Heart left ventricle (tissue), 16 donors: ENCODE data around the gene NSUN7. TPM values are rescaled to one million over a fixed set of nuclear protein-coding genes. Genes with fewer than 3 reads are reported as not detected.

ENCODE experiments used
- ATAC-seq, 4 donors: fragments of 200-7000 bp; cut with Tn5 transposase; one replicate each; pipeline ENCODE4 v1.9.1; 2020 to 2022; ENCODE audit warnings: moderate library complexity in 4 of 4, mild to moderate bottlenecking in 3 of 4, moderate number of reproducible peaks in 1 of 4
- DNase-seq, 5 donors: peaks; one replicate each; pipeline ENCODE4 v3.0.0-alpha.2; 2020
- H3K27ac ChIP-seq, 12 donors: fragments of 200-600 bp; sonication (generic) in 4 of 12; one replicate each; pipeline versions ENCODE4 v1.5.0 to v1.8.0; 2016 to 2022; ENCODE audit warnings: mild to moderate bottlenecking in 2 of 12
- H3K27me3 ChIP-seq, 9 donors: fragments of 200-600 bp; sonication (generic) in 2 of 9; one replicate each; pipeline versions ENCODE4 v1.5.1 to v1.8.0; 2016 to 2022; ENCODE audit warnings: mild to moderate bottlenecking in 3 of 9
- H3K36me3 ChIP-seq, 9 donors: fragments of 200-600 bp; sonication (generic) in 2 of 9; one replicate each; pipeline versions ENCODE4 v1.5.0 to v1.8.0; 2018 to 2022; ENCODE audit warnings: mild to moderate bottlenecking in 2 of 9
- H3K4me1 ChIP-seq, 12 donors: fragments of 200-600 bp; sonication (generic) in 4 of 12; one replicate each; pipeline versions ENCODE4 v1.5.0 to v1.8.0; 2016 to 2022; ENCODE audit warnings: mild to moderate bottlenecking in 3 of 12
- H3K4me3 ChIP-seq, 12 donors: fragments of 200-600 bp; sonication (generic) in 4 of 12; one replicate each; pipeline versions ENCODE4 v1.5.0 to v1.8.0; 2017 to 2022; ENCODE audit warnings: mild to moderate bottlenecking in 9 of 12, moderate library complexity in 4 of 12
- H3K9me3 ChIP-seq, 12 donors: fragments of 200-600 bp; sonication (generic) in 4 of 12; one replicate each; pipeline versions ENCODE4 v1.5.0 to v1.8.0; 2016 to 2022; ENCODE audit warnings: mild to moderate bottlenecking in 1 of 12
- POLR2A ChIP-seq, 2 donors: fragments of 450-650 bp; IDR thresholded peaks; one replicate each; pipeline ENCODE4 v1.6.1; 2017; ENCODE audit warnings: antibody characterized with exemption in 2 of 2, mild to moderate bottlenecking in 2 of 2, moderate library complexity in 2 of 2
- WGBS, 4 donors: extraction: QIAGEN DNeasy Blood & Tissue Kit in 2 of 4; methylation state at CpG; one replicate each; pipeline versions ENCODE4 v1.1.5 to v1.1.7; 2013 to 2018; 5-methylcytosine and 5-hydroxymethylcytosine counted together
- intact Hi-C, 10 donors: fragments of 100-400 bp; cut with DNase I; formaldehyde crosslinking; loops; one replicate each; pipeline versions ENCODE4 v1.11.1 to v1.14.2; 2022
- polyA plus RNA-seq, 2 donors: library from polyadenylated mRNA; stranded (reverse); fragments of 200-250 nt; gene quantifications; one replicate each; pipeline ENCODE4 v1.2.3, GENCODE V29; 2013
- total RNA-seq, 9 donors: library from RNA; depleted of rRNA in 2 of 9; stranded (reverse); fragments of >200 nt in 2 of 9; fragmentation: NEBNext Ultra II Directional in 3 of 9; extraction: Animal tissue kit (Norgen Biotek cat#: 25700) in 3 of 9; gene quantifications; one replicate each; pipeline versions ENCODE4 v1.1.0 to v1.2.4, GENCODE V29; 2016 to 2023
- TF ChIP-seq, protein P1 (sequence below), 12 donors: fragments of 200-600 bp; sonication (generic) in 4 of 12; IDR thresholded peaks; one replicate each; pipeline versions ENCODE4 v1.5.0 to v1.8.0; 2018 to 2022; ENCODE audit warnings: antibody characterized with exemption in 12 of 12, mild to moderate bottlenecking in 5 of 12
- donor health status: ischemic (EF 13 %, LVEDD 7.1; RV severe dilation, severe dysfunction).
- donor health status: healthy with polysubstance abuse.
- donor health status: DM: no; HTN: yes; CAD: no.
- donor health status: DM: no; HTN: no; CAD: no.
- donor health status: ischemic (EF 25% LVEDD 6.9; RV normal size, moderate dysfunction).
- donor health status: ischemic (EF 25% LVEDD 5.7; RV mildly dilated, moderate dysfunction).
- donor health status: healthy.
- donor health status: DM: yes; HTN: yes; CAD: no.
- donor health status: ischemic (EF 35%, LVEDD 5.7; RV mildly dilated, moderate dysfunction).
- donor health status: nonischemic (EF 11% LVEDD 7.7; RV severe dilation, severe dysfunction).
- donor health status: DM: yes; HTN: yes; CAD: no.
- donor health status: PGD.
- donor health status: ischemic (EF 29% LVEDD 5.4; RV normal size, mild dysfunction).
- donor health status: nonischemic (EF 23%, LVEDD 6.1; RV moderate dilation, normal function).

Gene NSUN7
- total and polyA plus RNA-seq, 11 donors: 0.04 to 1.4 (median 0.20) TPM; not detected in 3

DNA sequence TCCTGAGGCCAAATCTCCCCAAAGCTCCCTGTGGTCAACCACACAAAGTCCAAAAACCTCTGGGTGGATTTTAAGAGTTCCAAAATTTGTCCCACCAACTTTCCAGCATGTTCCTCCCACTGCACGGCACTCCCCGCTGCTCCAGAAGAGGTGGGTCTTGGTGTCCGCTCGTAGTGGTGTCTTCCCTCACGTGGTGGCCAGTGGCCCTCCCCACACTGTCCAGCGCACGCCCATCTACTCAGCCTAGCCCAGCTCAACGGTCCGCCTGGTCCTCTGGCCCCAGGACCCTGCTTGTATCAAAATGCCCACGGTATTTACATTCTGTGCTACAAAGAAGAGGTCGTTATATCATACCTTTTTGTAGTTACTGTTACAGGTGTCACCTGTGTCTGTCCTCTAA is 83.5 kb downstream of the NSUN7 start:
- Histone ChIP-seq H3K9me3 (no peaks in the 10 kb centered on the region), H3K4me3 (no peak overlapping the region), H3K27ac (no peak overlapping the region), H3K27me3 (no peaks in the 10 kb centered on the region), H3K36me3 (peaks cover 0 to 76% (median 29%) of the 10 kb centered on the region in 9 donors), H3K4me1 (peaks cover 0 to 8% (median 0%) of the 10 kb centered on the region in 12 donors)
- no peak for DNase-seq
- ATAC-seq: no peak
- 93 to 98% (median 97%) methylated on average over 11 of the region's 11 CpGs for WGBS, 4 donors
- intact Hi-C loops: no loop called here
- TF ChIP-seq, protein P1, sequence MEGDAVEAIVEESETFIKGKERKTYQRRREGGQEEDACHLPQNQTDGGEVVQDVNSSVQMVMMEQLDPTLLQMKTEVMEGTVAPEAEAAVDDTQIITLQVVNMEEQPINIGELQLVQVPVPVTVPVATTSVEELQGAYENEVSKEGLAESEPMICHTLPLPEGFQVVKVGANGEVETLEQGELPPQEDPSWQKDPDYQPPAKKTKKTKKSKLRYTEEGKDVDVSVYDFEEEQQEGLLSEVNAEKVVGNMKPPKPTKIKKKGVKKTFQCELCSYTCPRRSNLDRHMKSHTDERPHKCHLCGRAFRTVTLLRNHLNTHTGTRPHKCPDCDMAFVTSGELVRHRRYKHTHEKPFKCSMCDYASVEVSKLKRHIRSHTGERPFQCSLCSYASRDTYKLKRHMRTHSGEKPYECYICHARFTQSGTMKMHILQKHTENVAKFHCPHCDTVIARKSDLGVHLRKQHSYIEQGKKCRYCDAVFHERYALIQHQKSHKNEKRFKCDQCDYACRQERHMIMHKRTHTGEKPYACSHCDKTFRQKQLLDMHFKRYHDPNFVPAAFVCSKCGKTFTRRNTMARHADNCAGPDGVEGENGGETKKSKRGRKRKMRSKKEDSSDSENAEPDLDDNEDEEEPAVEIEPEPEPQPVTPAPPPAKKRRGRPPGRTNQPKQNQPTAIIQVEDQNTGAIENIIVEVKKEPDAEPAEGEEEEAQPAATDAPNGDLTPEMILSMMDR (IDR thresholded peaks at IDR 0.05): no peak
- TF ChIP-seq POLR2A (IDR thresholded peaks at IDR 0.05): no peak

DNA sequence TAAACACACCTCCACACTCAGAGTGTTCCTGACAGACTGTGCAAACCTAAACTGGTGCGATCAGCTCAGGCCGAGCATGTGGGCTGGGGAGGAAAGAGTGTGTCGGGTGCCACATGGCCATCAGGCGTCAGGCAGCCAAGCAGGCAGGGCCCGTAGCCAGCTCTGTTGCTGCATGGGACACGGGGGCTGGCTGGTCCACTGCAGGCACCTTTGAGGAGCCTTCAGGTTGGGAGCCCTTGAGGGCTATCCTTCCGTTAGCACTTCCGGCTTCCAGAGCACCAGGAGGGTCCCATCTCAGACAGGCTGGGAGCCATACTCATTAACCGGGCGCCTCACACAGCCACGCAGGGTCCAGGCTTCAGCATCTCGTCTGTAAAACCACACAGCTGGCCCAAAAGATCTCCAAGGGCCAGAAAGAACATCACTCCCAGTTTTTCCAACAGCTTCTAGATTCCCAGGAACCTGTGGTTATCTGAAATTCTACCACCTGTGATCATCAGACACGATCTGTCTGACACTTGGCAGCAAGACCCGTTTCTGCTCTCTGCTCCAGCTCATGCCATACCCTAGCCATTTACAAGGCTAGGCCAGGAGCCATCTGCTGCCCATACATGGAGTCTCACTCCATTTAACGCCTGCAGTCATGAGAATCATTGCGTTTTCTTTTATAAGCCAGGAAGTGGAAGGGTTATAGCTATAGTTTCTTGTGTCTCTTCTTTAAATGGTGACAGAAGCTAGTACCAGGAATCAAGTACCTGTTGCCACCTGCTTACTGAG is 87.5 kb downstream of the NSUN7 start:
- Histone ChIP-seq H3K4me1 (peaks cover 0 to 19% (median 2%) of the 10 kb centered on the region in 12 donors), H3K9me3 (no peaks in the 10 kb centered on the region), H3K27ac (peak overlapping the region in 2 of 12 donors; percentile 38), H3K27me3 (no peaks in the 10 kb centered on the region), H3K4me3 (no peak overlapping the region), H3K36me3 (peaks cover 0 to 48% (median 15%) of the 10 kb centered on the region in 9 donors)
- TF ChIP-seq, protein P1 (IDR thresholded peaks at IDR 0.05): no peak
- TF ChIP-seq POLR2A (IDR thresholded peaks at IDR 0.05): no peak
- DNase-seq (peak in 2 of 5 donors; percentile 31 to 34), ATAC-seq (peak; percentile 58 to 80 (median 64))
- intact Hi-C loops: no loop called here
- 60 to 76% (median 67%) methylated on average over 16 of the region's 16 CpGs for WGBS, 4 donors

- DNase-seq (no peak), ATAC-seq (no peak)
- Histone ChIP-seq H3K36me3 (peaks cover 0 to 38% (median 10%) of the 10 kb centered on the region in 9 donors), H3K27me3 (no peaks in the 10 kb centered on the region), H3K4me3 (no peak overlapping the region), H3K27ac (no peak overlapping the region), H3K4me1 (peaks cover 0 to 19% (median 8%) of the 10 kb centered on the region in 12 donors), H3K9me3 (no peaks in the 10 kb centered on the region)
- WGBS, 4 donors: 91 to 96% (median 93%) methylated on average over 4 of the region's 4 CpGs
- intact Hi-C loops: no loop called here
- no peak for TF ChIP-seq POLR2A (IDR thresholded peaks at IDR 0.05)
- TF ChIP-seq, protein P1 (IDR thresholded peaks at IDR 0.05): no peak
These were observed 89.0 kb downstream of the NSUN7 start for GRCh38 chr4:40838742-40839141.

DNA sequence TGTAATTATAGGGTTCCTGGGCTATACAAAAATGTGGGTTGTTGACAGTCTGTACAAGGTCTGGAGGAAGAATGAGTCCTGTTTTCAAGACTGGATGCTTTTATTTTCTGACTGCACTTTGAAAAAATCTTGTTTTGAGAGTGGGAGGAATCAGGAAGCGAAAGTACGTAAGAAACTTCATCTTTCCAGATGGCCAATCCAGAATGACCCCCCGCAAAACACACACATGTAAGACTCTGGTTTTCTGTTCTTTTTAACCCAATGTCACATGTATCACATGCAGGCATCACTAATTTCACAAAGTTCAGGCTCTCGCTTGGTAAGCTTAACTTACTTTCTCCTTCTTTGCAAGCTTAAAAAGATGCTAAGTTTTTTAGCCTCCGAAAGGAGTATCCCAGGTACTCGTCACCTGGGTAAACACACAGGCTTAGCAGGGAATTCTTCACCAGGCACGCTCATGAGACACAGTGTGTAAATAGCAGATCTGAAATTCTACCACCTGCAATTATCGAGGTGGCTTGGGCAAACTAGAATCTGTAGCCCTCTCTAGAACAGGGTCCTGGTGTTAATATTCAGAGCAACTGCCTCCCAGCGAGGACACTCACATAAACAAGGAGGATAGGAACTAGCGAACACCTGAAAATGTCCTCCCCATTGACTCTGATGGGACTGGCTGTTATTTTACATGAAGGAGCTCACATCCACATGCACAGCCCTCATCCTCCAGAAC is 90.7 kb downstream of the NSUN7 start:
- 84 to 92% (median 90%) methylated on average over 10 of the region's 10 CpGs for WGBS, 4 donors
- peaks cover 0 to 23% (median 3%) of the 10 kb centered on the region in 9 donors for H3K36me3 ChIP-seq
- intact Hi-C loops: loop anchor here in 5 of 10 donors (2.0 to 10.0 kb wide), 4 partner anchors 54 to 374 kb away; partner anchors contain the start of gene APBB2 (in 1 of the 5)
- TF ChIP-seq POLR2A (IDR thresholded peaks at IDR 0.05): no peak
- TF ChIP-seq, protein P1 (IDR thresholded peaks at IDR 0.05): no peak
- H3K27ac ChIP-seq: no peak overlapping the region
- H3K9me3 ChIP-seq: no peaks in the 10 kb centered on the region
- H3K4me3 ChIP-seq: no peak overlapping the region
- no peak for ATAC-seq
- H3K4me1 ChIP-seq: peaks cover 0 to 25% (median 12%) of the 10 kb centered on the region in 12 donors
- DNase-seq: no peak
- no peaks in the 10 kb centered on the region for H3K27me3 ChIP-seq
